ENCODE measurements around the gene IGFBPL1. TPM values are rescaled to one million over a fixed set of nuclear protein-coding genes. Genes with fewer than 3 reads are reported as not detected.

The IGFBPL1 gene
- total and polyA plus RNA-seq, 8 donors = 0.12 to 2.2 (median 0.72) TPM

DNA sequence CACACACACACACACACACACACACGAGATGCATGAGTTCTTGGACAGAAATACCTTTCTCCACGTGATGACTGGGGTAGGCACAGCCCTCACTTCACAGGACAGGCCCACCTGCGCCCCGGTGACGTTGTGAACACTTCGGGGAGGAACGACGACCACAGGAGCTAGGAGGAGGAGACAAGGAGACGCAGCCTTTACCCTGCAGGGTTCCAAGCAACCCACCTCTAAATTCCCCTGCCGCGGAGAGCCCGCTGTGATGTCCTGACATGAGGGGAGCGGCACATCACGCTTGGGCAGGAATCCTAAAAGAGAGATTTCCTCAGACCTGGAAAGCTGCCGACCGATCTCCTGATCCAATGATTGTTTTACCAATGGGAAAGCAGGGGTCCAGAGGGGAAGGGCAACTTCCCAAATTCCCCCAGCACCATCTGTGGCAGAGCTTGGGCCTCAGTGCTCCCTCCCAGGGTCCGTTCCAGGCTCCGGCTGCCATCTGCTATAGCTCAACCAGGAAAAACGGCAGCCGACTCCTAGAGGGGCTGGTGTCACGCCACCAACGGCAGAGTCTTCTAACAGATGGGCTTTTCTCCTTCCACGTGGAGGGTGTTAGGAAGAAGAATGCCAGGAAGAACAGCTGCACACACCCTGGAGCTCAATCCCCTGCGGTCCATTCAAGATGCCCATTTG lies 10.1 kb downstream of the IGFBPL1 start:
- Histone ChIP-seq H3K27ac (no peak overlapping the region), H3K27me3 (peaks cover 0 to 2% (median 0%) of the 10 kb centered on the region in 4 donors), H3K9me3 (no peaks in the 10 kb centered on the region), H3K4me3 (no peak overlapping the region), H3K36me3 (no peaks in the 10 kb centered on the region), H3K4me1 (no peaks in the 10 kb centered on the region)
- TF ChIP-seq, protein P1, sequence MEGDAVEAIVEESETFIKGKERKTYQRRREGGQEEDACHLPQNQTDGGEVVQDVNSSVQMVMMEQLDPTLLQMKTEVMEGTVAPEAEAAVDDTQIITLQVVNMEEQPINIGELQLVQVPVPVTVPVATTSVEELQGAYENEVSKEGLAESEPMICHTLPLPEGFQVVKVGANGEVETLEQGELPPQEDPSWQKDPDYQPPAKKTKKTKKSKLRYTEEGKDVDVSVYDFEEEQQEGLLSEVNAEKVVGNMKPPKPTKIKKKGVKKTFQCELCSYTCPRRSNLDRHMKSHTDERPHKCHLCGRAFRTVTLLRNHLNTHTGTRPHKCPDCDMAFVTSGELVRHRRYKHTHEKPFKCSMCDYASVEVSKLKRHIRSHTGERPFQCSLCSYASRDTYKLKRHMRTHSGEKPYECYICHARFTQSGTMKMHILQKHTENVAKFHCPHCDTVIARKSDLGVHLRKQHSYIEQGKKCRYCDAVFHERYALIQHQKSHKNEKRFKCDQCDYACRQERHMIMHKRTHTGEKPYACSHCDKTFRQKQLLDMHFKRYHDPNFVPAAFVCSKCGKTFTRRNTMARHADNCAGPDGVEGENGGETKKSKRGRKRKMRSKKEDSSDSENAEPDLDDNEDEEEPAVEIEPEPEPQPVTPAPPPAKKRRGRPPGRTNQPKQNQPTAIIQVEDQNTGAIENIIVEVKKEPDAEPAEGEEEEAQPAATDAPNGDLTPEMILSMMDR (IDR thresholded peaks at IDR 0.05) = no peak
- DNase-seq = no peak
- intact Hi-C loops (cut with DNase I) = no loop called here
- no peak for FAIRE-seq
- 53 to 56% methylated on average over 24 of the region's 24 CpGs for WGBS, 2 donors
- ATAC-seq = no peak

DNA sequence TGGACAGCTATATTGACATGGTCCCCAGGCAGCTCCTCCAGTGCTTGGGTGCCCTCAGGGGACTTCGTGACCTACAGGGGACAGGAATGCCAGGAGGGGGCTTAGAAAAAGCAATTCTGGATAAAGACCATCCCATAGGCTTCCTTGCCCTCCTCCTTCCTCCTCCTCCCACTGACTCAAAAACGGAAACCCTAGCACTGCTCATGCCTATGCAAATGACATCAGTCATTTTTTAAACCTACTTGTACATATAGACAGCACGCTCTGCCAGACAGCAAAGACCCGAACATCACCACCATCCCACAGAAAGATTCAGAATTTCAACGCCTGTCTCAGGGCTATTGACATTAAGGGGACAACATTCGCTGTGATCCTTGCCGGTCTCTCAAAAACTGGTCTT lies 11.0 kb downstream of the IGFBPL1 start:
- TF ChIP-seq, protein P1 (IDR thresholded peaks at IDR 0.05) = no peak
- DNase-seq = no peak

DNA sequence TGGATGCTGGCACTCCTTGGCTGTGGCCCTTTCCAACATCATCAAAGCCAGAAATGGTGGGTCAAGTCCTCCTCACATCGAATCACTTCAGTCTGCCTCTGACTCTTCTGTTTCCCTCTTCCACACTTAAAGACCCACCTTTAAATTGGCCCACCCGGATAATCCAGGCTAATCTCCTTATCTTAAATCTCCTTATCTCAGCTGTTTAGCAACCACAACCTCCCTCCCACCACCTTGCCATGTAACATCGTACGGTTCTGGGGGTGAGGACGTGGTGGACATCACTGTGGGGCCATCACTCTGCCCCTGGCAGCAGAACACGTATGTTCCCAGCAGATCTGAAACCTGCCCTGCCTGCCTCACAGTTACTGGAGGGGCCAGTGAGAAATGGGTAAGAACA lies 11.5 kb downstream of the IGFBPL1 start:
- Histone ChIP-seq H3K4me1 (no peaks in the 10 kb centered on the region), H3K27me3 (peaks cover 0 to 2% (median 0%) of the 10 kb centered on the region in 4 donors), H3K27ac (no peak overlapping the region), H3K4me3 (no peak overlapping the region), H3K9me3 (no peaks in the 10 kb centered on the region), H3K36me3 (no peaks in the 10 kb centered on the region)
- TF ChIP-seq, protein P1 (IDR thresholded peaks at IDR 0.05) = no peak
- no peak for ATAC-seq
- DNase-seq = no peak
- FAIRE-seq = no peak
- intact Hi-C loops (cut with DNase I) = no loop called here
- WGBS, 2 donors = 60% methylated on average over 6 of the region's 6 CpGs

More for the DNA sequence above, 11.0 kb downstream of the IGFBPL1 start:
- H3K27me3 ChIP-seq = peaks cover 0 to 2% (median 0%) of the 10 kb centered on the region in 4 donors
- H3K27ac ChIP-seq = no peak overlapping the region
- no peaks in the 10 kb centered on the region for H3K4me1 ChIP-seq
- no peaks in the 10 kb centered on the region for H3K9me3 ChIP-seq
- H3K4me3 ChIP-seq = no peak overlapping the region
- FAIRE-seq (no peak), ATAC-seq (no peak)
- 63 to 78% methylated on average over 7 of the region's 7 CpGs for WGBS, 2 donors
- no peaks in the 10 kb centered on the region for H3K36me3 ChIP-seq
- intact Hi-C loops (cut with DNase I) = no loop called here

DNA sequence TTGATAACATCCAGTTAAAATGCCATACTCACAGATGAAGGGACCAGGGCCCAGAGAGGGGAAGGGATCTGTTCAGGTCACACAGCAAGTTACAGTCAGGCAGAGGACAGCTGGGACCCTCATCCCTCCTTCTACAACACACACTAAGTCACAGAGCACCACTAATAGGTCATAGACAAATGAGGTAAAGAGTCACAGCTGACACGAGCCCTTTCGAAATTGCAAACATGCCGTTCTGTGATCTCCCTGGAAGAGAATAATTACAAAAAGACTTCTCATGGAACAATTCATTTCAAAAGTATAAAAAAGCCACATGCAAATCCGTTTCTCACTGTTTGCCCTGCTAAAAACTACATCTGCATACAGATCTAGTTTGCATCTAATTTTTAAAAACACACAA lies 15.5 kb downstream of the IGFBPL1 start:
- WGBS, 2 donors = 36 to 50% methylated on average over 4 of the region's 4 CpGs
- intact Hi-C loops (cut with DNase I) = no loop called here
- DNase-seq (no peak), ATAC-seq (no peak), FAIRE-seq (no peak)
- no peaks in the 10 kb centered on the region for H3K9me3 ChIP-seq
- TF ChIP-seq, protein P1 (IDR thresholded peaks at IDR 0.05) = no peak
- H3K27ac ChIP-seq = no peak overlapping the region
- no peaks in the 10 kb centered on the region for H3K36me3 ChIP-seq
- no peaks in the 10 kb centered on the region for H3K4me1 ChIP-seq
- H3K27me3 ChIP-seq = peaks cover 0 to 5% (median 1%) of the 10 kb centered on the region in 4 donors
- no peak overlapping the region for H3K4me3 ChIP-seq

DNA sequence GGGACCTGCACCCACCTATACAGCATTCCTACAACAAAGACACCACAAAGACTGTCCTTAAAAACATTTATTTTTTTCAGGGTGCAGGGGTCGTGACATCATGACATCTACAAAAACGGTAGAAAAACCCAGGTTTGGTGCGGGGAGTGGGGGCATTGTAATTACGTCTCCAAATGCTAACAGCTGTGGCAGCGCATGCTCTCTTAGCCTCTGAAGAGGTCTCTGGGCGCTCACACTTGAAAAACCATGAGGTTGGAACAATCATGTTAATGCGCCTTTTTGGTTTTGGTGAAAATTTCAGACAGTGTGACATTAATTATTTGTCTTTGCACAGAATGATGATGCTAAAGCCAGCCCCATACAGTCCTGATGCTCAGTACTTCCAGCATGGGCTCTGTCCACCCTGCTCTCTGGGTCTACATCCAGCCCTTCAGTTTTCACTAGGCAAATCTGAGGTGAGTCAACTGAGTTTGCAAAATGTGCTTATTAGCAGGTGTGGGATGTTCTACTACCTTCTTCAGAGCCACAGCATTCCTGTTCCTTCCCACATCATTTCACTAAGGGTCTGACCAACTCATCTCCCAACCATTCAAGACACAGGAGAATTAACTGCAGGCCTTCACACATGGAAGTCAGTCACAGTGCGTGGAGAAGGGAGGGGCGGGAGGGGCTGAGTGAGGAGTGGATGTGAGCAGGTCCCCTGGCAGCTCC lies 17.6 kb downstream of the IGFBPL1 start:
- Histone ChIP-seq H3K4me3 (no peak overlapping the region), H3K9me3 (no peaks in the 10 kb centered on the region), H3K27ac (no peak overlapping the region), H3K27me3 (peaks cover 0 to 5% (median 0%) of the 10 kb centered on the region in 4 donors), H3K4me1 (no peaks in the 10 kb centered on the region), H3K36me3 (no peaks in the 10 kb centered on the region)
- intact Hi-C loops (cut with DNase I) = no loop called here
- no peak for ATAC-seq
- TF ChIP-seq, protein P1 (IDR thresholded peaks at IDR 0.05) = no peak
- WGBS, 2 donors = 73 to 86% methylated on average over 9 of the region's 9 CpGs
- no peak for DNase-seq
- FAIRE-seq = no peak
